ENCODE data around the gene ANKRD1.
"Not testable (repeated sequence)": the region's sequence is repeated elsewhere in the genome, so short reads cannot be mapped to it uniquely, and the experiment has no call there.

ANKRD1 gene

DNA sequence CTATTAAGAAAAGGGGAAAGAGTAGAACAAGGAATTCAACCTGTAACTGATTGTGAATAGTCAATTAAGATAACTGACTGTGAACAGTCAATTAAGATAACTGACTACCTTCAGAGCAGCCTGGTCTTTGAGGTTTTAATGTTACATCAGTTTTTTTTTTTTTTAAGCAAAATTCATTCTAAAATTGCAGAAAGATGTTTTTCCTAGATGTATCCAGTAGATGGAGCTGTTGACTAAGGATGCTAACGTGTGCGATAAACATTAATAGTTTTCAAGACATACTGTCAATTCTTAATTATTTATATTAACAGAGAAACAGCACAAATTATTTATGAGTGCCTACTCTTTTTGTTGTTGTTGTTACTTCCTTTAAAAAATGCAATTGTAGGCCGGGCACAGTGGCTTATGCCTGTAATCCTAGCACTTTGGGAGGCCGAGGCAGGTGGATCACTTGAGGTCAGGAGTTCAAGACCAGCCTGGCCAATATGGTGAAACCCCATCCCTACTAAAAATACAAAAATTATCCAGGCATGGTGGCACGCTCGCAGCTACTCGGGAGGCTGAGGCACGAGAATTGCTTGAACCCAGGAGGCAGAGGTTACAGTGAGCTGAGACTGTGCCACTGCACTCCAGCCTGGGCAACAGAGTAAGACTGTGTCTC, 40.7 kb downstream of the ANKRD1 start:
- not testable (repeated sequence) for DNase-seq (ENCODE audit: low read depth, low spot score); H3K4me3 ChIP-seq (ENCODE audit: low read depth, low read length)
- TF ChIP-seq, protein P1, sequence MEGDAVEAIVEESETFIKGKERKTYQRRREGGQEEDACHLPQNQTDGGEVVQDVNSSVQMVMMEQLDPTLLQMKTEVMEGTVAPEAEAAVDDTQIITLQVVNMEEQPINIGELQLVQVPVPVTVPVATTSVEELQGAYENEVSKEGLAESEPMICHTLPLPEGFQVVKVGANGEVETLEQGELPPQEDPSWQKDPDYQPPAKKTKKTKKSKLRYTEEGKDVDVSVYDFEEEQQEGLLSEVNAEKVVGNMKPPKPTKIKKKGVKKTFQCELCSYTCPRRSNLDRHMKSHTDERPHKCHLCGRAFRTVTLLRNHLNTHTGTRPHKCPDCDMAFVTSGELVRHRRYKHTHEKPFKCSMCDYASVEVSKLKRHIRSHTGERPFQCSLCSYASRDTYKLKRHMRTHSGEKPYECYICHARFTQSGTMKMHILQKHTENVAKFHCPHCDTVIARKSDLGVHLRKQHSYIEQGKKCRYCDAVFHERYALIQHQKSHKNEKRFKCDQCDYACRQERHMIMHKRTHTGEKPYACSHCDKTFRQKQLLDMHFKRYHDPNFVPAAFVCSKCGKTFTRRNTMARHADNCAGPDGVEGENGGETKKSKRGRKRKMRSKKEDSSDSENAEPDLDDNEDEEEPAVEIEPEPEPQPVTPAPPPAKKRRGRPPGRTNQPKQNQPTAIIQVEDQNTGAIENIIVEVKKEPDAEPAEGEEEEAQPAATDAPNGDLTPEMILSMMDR (IDR thresholded peaks at IDR 0.05; ENCODE audit: insufficient read depth, low read length, missing control alignments): peak; percentile 36
- CTCF ChIA-PET: interaction anchor here (0.6 to 3.3 kb wide), 41 partner anchors 8 to 959 kb away, joined by 3 to 64 read pairs (median 4); partner anchors contain the start of genes PPP1R3C and RPP30
- POLR2A ChIA-PET: interaction anchor here (0.7 kb wide), 1 partner anchor 195 kb away, joined by 4 read pairs; no protein-coding TSS in a partner anchor

DNA sequence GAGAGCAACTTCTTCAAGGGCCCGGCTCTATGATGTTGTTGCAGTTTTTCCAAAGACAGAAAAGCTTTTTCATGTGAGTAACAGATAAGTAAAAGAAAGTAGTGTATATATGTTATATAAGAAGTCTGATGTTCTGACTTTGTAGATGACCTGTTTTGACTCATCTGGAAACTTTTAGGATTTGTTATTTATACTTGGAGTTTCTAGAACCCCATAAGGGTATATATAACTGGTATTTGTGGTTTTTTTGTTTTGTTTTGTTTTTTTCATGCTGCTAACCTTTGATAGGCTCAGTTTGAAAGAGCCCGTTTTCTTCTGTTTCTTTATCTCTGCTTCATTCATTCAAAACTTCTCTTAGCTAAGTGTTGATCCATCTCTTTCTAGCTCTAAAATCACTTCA, 41.8 kb downstream of the ANKRD1 start:
- no peak overlapping the region for H3K4me3 ChIP-seq (ENCODE audit: low read depth, low read length)
- POLR2A ChIA-PET: interaction anchor here (0.7 kb wide), 1 partner anchor 196 kb away, joined by 4 read pairs; no protein-coding TSS in a partner anchor
- DNase-seq (ENCODE audit: low read depth, low spot score): no peak
- TF ChIP-seq, protein P1 (IDR thresholded peaks at IDR 0.05; ENCODE audit: insufficient read depth, low read length, missing control alignments): no peak
- CTCF ChIA-PET: interaction anchor here (0.6 to 3.3 kb wide), 39 partner anchors 8 to 960 kb away, joined by 3 to 64 read pairs (median 4); partner anchors contain the start of genes PPP1R3C and RPP30

DNA sequence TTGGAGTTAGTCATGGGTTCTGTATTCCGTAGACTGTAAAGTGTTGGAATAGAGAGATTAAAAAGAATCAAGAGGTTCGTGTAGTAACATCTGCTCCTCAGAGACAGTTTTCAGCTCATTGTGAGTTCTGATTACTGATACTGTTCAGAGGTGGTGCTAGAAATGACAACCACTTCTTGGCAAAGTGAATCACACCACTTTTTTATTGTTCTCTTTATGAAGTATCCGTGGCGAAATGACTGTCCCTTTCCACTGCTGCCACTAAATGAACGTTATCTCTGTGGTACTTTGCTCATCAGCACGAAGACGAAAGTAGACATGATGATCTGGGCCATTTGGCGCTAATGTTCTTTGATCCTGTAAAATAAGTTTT, 48.3 kb downstream of the ANKRD1 start:
- H3K4me3 ChIP-seq (ENCODE audit: low read depth, low read length): peak overlapping the region; percentile 90
- POLR2A ChIA-PET: no interaction called here
- TF ChIP-seq, protein P1 (IDR thresholded peaks at IDR 0.05; ENCODE audit: insufficient read depth, low read length, missing control alignments): no peak
- no peak for DNase-seq (ENCODE audit: low read depth, low spot score)
- CTCF ChIA-PET: interaction anchor here (1.0 to 5.2 kb wide), 6 partner anchors 7 to 378 kb away, joined by 3 to 43 read pairs (median 8); partner anchors contain the start of gene HTR7

DNA sequence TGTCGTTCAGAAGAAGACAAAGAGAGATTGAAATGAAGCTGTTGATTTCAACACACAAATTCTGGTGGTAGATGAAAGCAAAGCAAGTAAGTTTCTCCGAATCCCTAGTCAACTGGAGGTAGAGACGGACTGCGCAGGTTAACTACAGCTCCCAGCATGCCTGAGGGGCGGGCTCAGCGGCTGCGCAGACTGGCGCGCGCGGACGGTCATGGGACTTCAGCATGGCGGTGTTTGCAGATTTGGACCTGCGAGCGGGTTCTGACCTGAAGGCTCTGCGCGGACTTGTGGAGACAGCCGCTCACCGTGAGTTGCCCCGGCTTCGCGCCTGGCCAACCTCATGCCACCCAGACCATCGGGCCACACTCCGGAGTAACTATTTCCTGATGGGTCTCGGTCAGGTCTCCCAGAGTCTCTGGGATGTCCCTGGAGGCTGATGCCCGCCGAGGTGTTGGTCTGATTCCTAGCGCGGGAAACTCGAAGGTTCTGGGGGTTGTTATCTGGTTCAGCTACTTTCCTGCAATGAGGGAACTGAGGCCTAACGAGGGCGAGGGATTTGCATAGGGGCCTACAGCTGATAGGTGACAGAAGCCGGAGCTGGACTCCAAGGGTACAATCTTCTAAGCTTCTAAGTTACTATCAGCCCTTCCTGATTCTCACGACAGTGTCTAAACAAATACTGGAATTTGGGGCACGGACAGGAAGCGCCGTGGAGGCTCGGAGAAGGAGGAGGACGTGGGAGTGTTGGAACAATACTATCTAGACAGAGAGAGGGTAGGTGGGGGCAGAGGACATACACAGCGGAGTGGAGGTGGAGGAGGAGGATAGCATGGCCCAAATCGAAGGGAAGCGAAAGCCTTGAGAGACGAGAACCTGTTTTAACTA, 48.9 kb downstream of the ANKRD1 start, which contains the start of gene RPP30:
Gene RPP30 (plus strand): TSS at position 209 of the 882 bp plus-strand sequence. CDS start 13 bp downstream, at position 222.
- POLR2A ChIA-PET: no interaction called here
- CTCF ChIA-PET: interaction anchor here (1.0 to 16.7 kb wide), 10 partner anchors 8 to 1076 kb away, joined by 3 to 532 read pairs (median 7); partner anchors contain the start of gene HTR7
- no peak for DNase-seq (ENCODE audit: low read depth, low spot score)
- H3K4me3 ChIP-seq (ENCODE audit: low read depth, low read length): peak within 1 kb of the TSS; percentile 90
- TF ChIP-seq, protein P1 (IDR thresholded peaks at IDR 0.05; ENCODE audit: insufficient read depth, low read length, missing control alignments): no peak

DNA sequence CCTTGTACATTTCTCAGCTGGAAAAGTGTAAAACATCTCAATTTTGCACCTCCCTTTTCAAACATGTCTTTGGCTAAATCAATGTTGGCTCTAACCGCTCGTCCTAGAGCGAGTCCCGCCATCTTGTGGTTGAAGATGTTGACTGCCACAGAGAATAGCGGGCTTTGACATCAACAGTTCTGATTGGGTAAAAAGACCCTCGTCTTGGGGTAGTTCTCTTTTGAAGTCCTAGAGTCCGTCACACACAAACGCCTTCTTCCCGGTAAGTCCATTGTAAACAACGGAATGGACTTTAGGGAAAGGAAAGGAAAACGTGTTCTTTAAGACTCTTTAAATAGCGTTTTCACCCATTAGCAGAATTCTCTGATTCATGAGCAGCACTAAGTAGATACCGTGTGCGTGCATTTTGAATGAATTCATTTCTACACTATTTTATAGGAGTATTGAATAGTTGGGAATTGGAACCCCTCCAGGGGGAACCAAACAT, 49.6 kb downstream of the ANKRD1 start:
- peak overlapping the region; percentile 90 for H3K4me3 ChIP-seq (ENCODE audit: low read depth, low read length)
- TF ChIP-seq, protein P1 (IDR thresholded peaks at IDR 0.05; ENCODE audit: insufficient read depth, low read length, missing control alignments): peak; percentile 51
- DNase-seq (ENCODE audit: low read depth, low spot score): no peak
- POLR2A ChIA-PET: no interaction called here
- CTCF ChIA-PET: interaction anchor here (1.0 to 16.7 kb wide), 9 partner anchors 9 to 1075 kb away, joined by 3 to 532 read pairs (median 7); partner anchors contain the start of gene HTR7

Data from AG04449 (cell line).